Inflammatory macrophage treated with lipopolysaccharide for 4 hours (primary cell): ENCODE measurements around the gene E2F3.
"Not testable (repeated sequence)": the region's sequence is repeated elsewhere in the genome, so short reads cannot be mapped to it uniquely, and the experiment has no call there.

Source experiments
- DNase-seq: peaks from one replicate; pipeline ENCODE4 v3.0.0-alpha.2; 2020

The E2F3 gene

GRCh38 chr6:20434766-20435165 is 33.1 kb downstream of the E2F3 start:
- no peak for DNase-seq

- no peak for DNase-seq
Observed at GRCh38 chr6:20436719-20437118, 35.0 kb downstream of the E2F3 start.

GRCh38 chr6:20437639-20438038 is 36.0 kb downstream of the E2F3 start:
- DNase-seq = no peak

- no peak for DNase-seq
Observed at GRCh38 chr6:20438462-20439070, 36.9 kb downstream of the E2F3 start.

- DNase-seq = no peak
Observed at GRCh38 chr6:20439558-20439957, 37.9 kb downstream of the E2F3 start.

GRCh38 chr6:20440296-20440695 is 38.6 kb downstream of the E2F3 start:
- no peak for DNase-seq

- DNase-seq = no peak
Observed at GRCh38 chr6:20441236-20441635, 39.6 kb downstream of the E2F3 start.

GRCh38 chr6:20441921-20442320 is 40.2 kb downstream of the E2F3 start:
- DNase-seq = no peak

GRCh38 chr6:20444786-20445271 is 43.1 kb downstream of the E2F3 start:
- DNase-seq = peak; percentile 86

- DNase-seq = no peak
Observed at GRCh38 chr6:20447157-20447556, 45.5 kb downstream of the E2F3 start.

- DNase-seq = no peak
Observed at GRCh38 chr6:20447581-20448132, 46.0 kb downstream of the E2F3 start.

- no peak for DNase-seq
Observed at GRCh38 chr6:20448828-20449227, 47.1 kb downstream of the E2F3 start.

GRCh38 chr6:20454204-20454824 is 52.6 kb downstream of the E2F3 start:
- DNase-seq = no peak

- no peak for DNase-seq
Observed at GRCh38 chr6:20455251-20455940, 53.7 kb downstream of the E2F3 start.

- no peak for DNase-seq
Observed at GRCh38 chr6:20458027-20458894, 56.6 kb downstream of the E2F3 start.

- DNase-seq = no peak
Observed at GRCh38 chr6:20459682-20460081, 58.0 kb downstream of the E2F3 start.

GRCh38 chr6:20461576-20461975 is 59.9 kb downstream of the E2F3 start:
- DNase-seq = no peak

GRCh38 chr6:20463396-20463795 is 61.7 kb downstream of the E2F3 start:
- DNase-seq = peak; percentile 61

- no peak for DNase-seq
Observed at GRCh38 chr6:20464041-20464440, 62.4 kb downstream of the E2F3 start.

- DNase-seq = no peak
Observed at GRCh38 chr6:20464847-20465246, 63.2 kb downstream of the E2F3 start.

GRCh38 chr6:20465616-20466015 is 63.9 kb downstream of the E2F3 start:
- DNase-seq = not testable (repeated sequence)

GRCh38 chr6:20467437-20467836 is 65.8 kb downstream of the E2F3 start:
- no peak for DNase-seq

- no peak for DNase-seq
Observed at GRCh38 chr6:20468209-20468608, 66.5 kb downstream of the E2F3 start.
